Small intestine (tissue), 7 donors: ENCODE data around the gene C1orf21. TPM values are rescaled to one million over a fixed set of nuclear protein-coding genes. Genes with fewer than 3 reads are reported as not detected.

Experiments
- DNase-seq, 2 donors: peaks; one replicate each; pipeline versions ENCODE4 v3.0.0 to v3.0.0-alpha.2; 2013
- FAIRE-seq: peaks from 2 replicates; lab custom pipeline; 2012; peaks lifted over from hg19 to GRCh38; lab: Jason Lieb, UNC
- H3K27ac ChIP-seq, 3 donors: one replicate each; pipeline ENCODE4 v1.5.1; 2013; ENCODE audit warnings: low read length in 2 of 3, mild to moderate bottlenecking in 2 of 3, control low read depth in 1 of 3, inconsistent platforms in 1 of 3, low read depth in 1 of 3, moderate library complexity in 1 of 3
- H3K27me3 ChIP-seq, 3 donors: one replicate each; pipeline ENCODE4 v1.6.1; 2013; ENCODE audit warnings: low read length in 3 of 3, inconsistent platforms in 1 of 3; ENCODE audit not compliant: control insufficient read depth in 3 of 3, insufficient read depth in 3 of 3
- H3K36me3 ChIP-seq, 3 donors: one replicate each; pipeline ENCODE4 v1.6.1; 2013; ENCODE audit warnings: low read length in 3 of 3, inconsistent platforms in 1 of 3, low read depth in 1 of 3, mild to moderate bottlenecking in 1 of 3, moderate library complexity in 1 of 3; ENCODE audit not compliant: control insufficient read depth in 3 of 3, insufficient read depth in 2 of 3
- H3K4me1 ChIP-seq, 3 donors: one replicate each; pipeline ENCODE4 v1.6.1; 2013; ENCODE audit warnings: low read length in 2 of 3, inconsistent platforms in 1 of 3, low read depth in 1 of 3, mild to moderate bottlenecking in 1 of 3, moderate library complexity in 1 of 3; ENCODE audit not compliant: control insufficient read depth in 3 of 3, insufficient read depth in 2 of 3
- H3K4me3 ChIP-seq, 3 donors: one replicate each; pipeline ENCODE4 v1.5.1; 2013; ENCODE audit warnings: low read length in 3 of 3, control low read depth in 1 of 3, inconsistent platforms in 1 of 3, low read depth in 1 of 3, mild to moderate bottlenecking in 1 of 3, moderate library complexity in 1 of 3
- H3K9me3 ChIP-seq, 2 donors: one replicate each; pipeline ENCODE4 v1.6.1; 2013; ENCODE audit warnings: low read depth in 1 of 2, low read length in 1 of 2; ENCODE audit not compliant: control insufficient read depth in 2 of 2, insufficient read depth in 1 of 2
- WGBS, 3 donors: extraction: QIAGEN DNeasy Blood & Tissue Kit; methylation state at CpG; one replicate each; pipeline ENCODE4 v1.1.7; 2013; 5-methylcytosine and 5-hydroxymethylcytosine counted together
- polyA plus RNA-seq, 4 donors: library from polyadenylated mRNA; stranded (reverse) in 3 of 4; unstranded in 1 of 4; fragments of 200-250 nt in 3 of 4; fragments of 120-200 nt in 1 of 4; gene quantifications; one replicate each; pipeline versions ENCODE4 v1.2.1 to v1.2.3, GENCODE V29; 2013
- donor health status: healthy with polysubstance abuse.
- donor health status: control.
- donor health status: control.
- donor health status: Bipolar disorder and iron deficiency.
- donor health status: healthy.

Gene C1orf21
- polyA plus RNA-seq, 4 donors = 36.5 to 78.3 (median 58.9) TPM

- Histone ChIP-seq H3K9me3 (no peaks in the 10 kb centered on the region), H3K36me3 (no peaks in the 10 kb centered on the region), H3K27me3 (no peaks in the 10 kb centered on the region), H3K27ac (no peak overlapping the region), H3K4me1 (no peaks in the 10 kb centered on the region), H3K4me3 (no peak overlapping the region)
- FAIRE-seq (no peak), DNase-seq (no peak)
- 84 to 98% (median 91%) methylated on average over 2 of the region's 2 CpGs for WGBS, 3 donors
These were observed 271.2 kb downstream of the C1orf21 start for GRCh38 chr1:184658055-184658454.

- H3K4me3 ChIP-seq = no peak overlapping the region
- FAIRE-seq = no peak
These were observed 273.8 kb downstream of the C1orf21 start for GRCh38 chr1:184660462-184661191.

GRCh38 chr1:184661801-184662200 lies 275.0 kb downstream of the C1orf21 start:
- 9 to 48% (median 46%) methylated on average over 1 of the region's 1 CpG for WGBS, 3 donors
- H3K27ac ChIP-seq = no peak overlapping the region
- H3K4me3 ChIP-seq = no peak overlapping the region
- no peak for DNase-seq
- H3K27me3 ChIP-seq = peaks cover 0 to 5% (median 0%) of the 10 kb centered on the region in 3 donors
- H3K9me3 ChIP-seq = no peaks in the 10 kb centered on the region
- no peak for FAIRE-seq
- H3K36me3 ChIP-seq = no peaks in the 10 kb centered on the region
- peaks cover 0 to 7% (median 0%) of the 10 kb centered on the region in 3 donors for H3K4me1 ChIP-seq

More at GRCh38 chr1:184660462-184661191, 273.8 kb downstream of the C1orf21 start:
- Histone ChIP-seq H3K4me1 (peaks cover 0 to 7% (median 0%) of the 10 kb centered on the region in 3 donors), H3K27ac (no peak overlapping the region), H3K9me3 (no peaks in the 10 kb centered on the region), H3K36me3 (no peaks in the 10 kb centered on the region), H3K27me3 (peaks cover 0 to 5% (median 0%) of the 10 kb centered on the region in 3 donors)
- 90 to 97% (median 96%) methylated on average over 2 of the region's 2 CpGs for WGBS, 3 donors
- no peak for DNase-seq

GRCh38 chr1:184664042-184664660 lies 277.3 kb downstream of the C1orf21 start:
- H3K9me3 ChIP-seq = no peaks in the 10 kb centered on the region
- no peak for FAIRE-seq
- WGBS, 3 donors = 13 to 23% (median 16%) methylated on average over 37 to 40 of the region's 40 CpGs
- peaks cover 0 to 7% (median 0%) of the 10 kb centered on the region in 3 donors for H3K4me1 ChIP-seq
- H3K27ac ChIP-seq = no peak overlapping the region
- no peaks in the 10 kb centered on the region for H3K36me3 ChIP-seq
- H3K4me3 ChIP-seq = peak overlapping the region in 1 of 3 donors; percentile 38
- H3K27me3 ChIP-seq = peaks cover 0 to 5% (median 0%) of the 10 kb centered on the region in 3 donors
- DNase-seq = peak; percentile 66 to 80

- Histone ChIP-seq H3K27me3 (peaks cover 0 to 5% (median 0%) of the 10 kb centered on the region in 3 donors), H3K36me3 (no peaks in the 10 kb centered on the region), H3K4me3 (no peak overlapping the region), H3K4me1 (peaks cover 0 to 7% (median 0%) of the 10 kb centered on the region in 3 donors), H3K9me3 (no peaks in the 10 kb centered on the region), H3K27ac (no peak overlapping the region)
- FAIRE-seq (no peak), DNase-seq (no peak)
- 76 to 82% (median 78%) methylated on average over 15 of the region's 15 CpGs for WGBS, 3 donors
These were observed 277.8 kb downstream of the C1orf21 start for GRCh38 chr1:184664661-184665060.

GRCh38 chr1:184665360-184665759 lies 278.5 kb downstream of the C1orf21 start:
- 87 to 93% (median 90%) methylated on average over 6 of the region's 6 CpGs for WGBS, 3 donors

GRCh38 chr1:184669391-184669790 lies 282.6 kb downstream of the C1orf21 start:
- Histone ChIP-seq H3K27ac (no peak overlapping the region), H3K27me3 (peaks cover 0 to 5% (median 0%) of the 10 kb centered on the region in 3 donors), H3K4me1 (no peaks in the 10 kb centered on the region), H3K36me3 (no peaks in the 10 kb centered on the region), H3K9me3 (peaks cover 0 to 2% of the 10 kb centered on the region in 2 donors), H3K4me3 (no peak overlapping the region)
- DNase-seq = no peak
- FAIRE-seq = no peak
- 56 to 69% (median 67%) methylated on average over 1 of the region's 1 CpG for WGBS, 3 donors

More at GRCh38 chr1:184665360-184665759, 278.5 kb downstream of the C1orf21 start:
- DNase-seq (no peak), FAIRE-seq (no peak)
- Histone ChIP-seq H3K27me3 (peaks cover 0 to 5% (median 0%) of the 10 kb centered on the region in 3 donors), H3K36me3 (no peaks in the 10 kb centered on the region), H3K4me3 (no peak overlapping the region), H3K27ac (no peak overlapping the region), H3K9me3 (no peaks in the 10 kb centered on the region), H3K4me1 (peaks cover 0 to 7% (median 0%) of the 10 kb centered on the region in 3 donors)

- no peak overlapping the region for H3K4me3 ChIP-seq
- DNase-seq = no peak
These were observed 285.3 kb downstream of the C1orf21 start for GRCh38 chr1:184672013-184672726.

More at GRCh38 chr1:184672013-184672726, 285.3 kb downstream of the C1orf21 start:
- H3K4me1 ChIP-seq = no peaks in the 10 kb centered on the region
- H3K9me3 ChIP-seq = peaks cover 0 to 2% of the 10 kb centered on the region in 2 donors
- WGBS, 3 donors = 67 to 74% (median 69%) methylated on average over 9 of the region's 9 CpGs
- no peaks in the 10 kb centered on the region for H3K36me3 ChIP-seq
- no peaks in the 10 kb centered on the region for H3K27me3 ChIP-seq
- H3K27ac ChIP-seq = no peak overlapping the region
- no peak for FAIRE-seq
